Measurements from ENCODE around the gene DNAJB5.

GRCh38 chr9:34987160-34987901 lies 2.2 kb upstream of the DNAJB5 start:
- TF ChIP-seq REST (IDR thresholded peaks at IDR 0.05) (no peak), JUND (IDR thresholded peaks at IDR 0.05) (no peak), TAF1 (conservative IDR thresholded peaks at IDR 0.05) (no peak), CTCF (IDR thresholded peaks at IDR 0.05; ENCODE audit: low read depth, low read length, missing input control) (no peak), SP1 (IDR thresholded peaks at IDR 0.05) (no peak), RAD21 (IDR thresholded peaks at IDR 0.05) (no peak), EGR1 (IDR thresholded peaks at IDR 0.05; ENCODE audit: low read depth in 2 of 2) (no peak)
